ENCODE data around the gene RALBP1.
A peak's percentile ranks its signal among the peaks of the same experiment; 100 is the strongest.

DNA sequence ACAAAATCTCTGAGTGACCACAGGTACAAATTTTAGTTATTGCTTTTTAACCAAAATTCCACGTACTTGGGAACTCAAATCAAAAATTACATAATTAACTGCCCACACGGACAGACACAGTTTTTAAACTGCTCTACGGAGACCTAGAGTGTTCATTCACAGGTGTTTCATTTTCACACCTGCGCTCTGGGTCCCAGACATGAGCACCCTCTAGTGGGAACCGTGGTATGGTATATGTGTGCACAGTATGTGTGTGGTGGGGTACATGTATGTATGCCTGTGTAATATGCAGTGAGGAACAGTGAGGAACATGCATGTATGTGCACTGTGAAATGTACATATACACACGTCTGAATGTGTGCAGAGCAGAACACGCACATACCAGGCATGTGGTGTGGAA, 74.1 kb downstream of the RALBP1 start:
- TF ChIP-seq, protein P1, sequence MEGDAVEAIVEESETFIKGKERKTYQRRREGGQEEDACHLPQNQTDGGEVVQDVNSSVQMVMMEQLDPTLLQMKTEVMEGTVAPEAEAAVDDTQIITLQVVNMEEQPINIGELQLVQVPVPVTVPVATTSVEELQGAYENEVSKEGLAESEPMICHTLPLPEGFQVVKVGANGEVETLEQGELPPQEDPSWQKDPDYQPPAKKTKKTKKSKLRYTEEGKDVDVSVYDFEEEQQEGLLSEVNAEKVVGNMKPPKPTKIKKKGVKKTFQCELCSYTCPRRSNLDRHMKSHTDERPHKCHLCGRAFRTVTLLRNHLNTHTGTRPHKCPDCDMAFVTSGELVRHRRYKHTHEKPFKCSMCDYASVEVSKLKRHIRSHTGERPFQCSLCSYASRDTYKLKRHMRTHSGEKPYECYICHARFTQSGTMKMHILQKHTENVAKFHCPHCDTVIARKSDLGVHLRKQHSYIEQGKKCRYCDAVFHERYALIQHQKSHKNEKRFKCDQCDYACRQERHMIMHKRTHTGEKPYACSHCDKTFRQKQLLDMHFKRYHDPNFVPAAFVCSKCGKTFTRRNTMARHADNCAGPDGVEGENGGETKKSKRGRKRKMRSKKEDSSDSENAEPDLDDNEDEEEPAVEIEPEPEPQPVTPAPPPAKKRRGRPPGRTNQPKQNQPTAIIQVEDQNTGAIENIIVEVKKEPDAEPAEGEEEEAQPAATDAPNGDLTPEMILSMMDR (conservative IDR thresholded peaks at IDR 0.05; ENCODE audit: low read depth, low read length): 0 out of 2 replicates have a peak, but pooled peaks have one; percentile 8
- TF ChIP-seq POLR2A (IDR thresholded peaks at IDR 0.05; ENCODE audit: low read depth, low read length) (no peak), FOS (IDR thresholded peaks at IDR 0.05; ENCODE audit: low read depth, low read length) (no peak), BHLHE40 (IDR thresholded peaks at IDR 0.05; ENCODE audit: low read depth, low read length) (no peak), MAFK (IDR thresholded peaks at IDR 0.05; ENCODE audit: low read depth, low read length) (no peak)
